H1 (cell line): ENCODE data around the gene SBF2. TPM values are rescaled to one million over a fixed set of nuclear protein-coding genes. Genes with fewer than 3 reads are reported as not detected.

Source experiments
- CTCF ChIA-PET: fragments of 300-600 bp; sonication (Branson Sonifier 250); formaldehyde crosslinking; loops from one replicate; lab custom pipeline; 2021; ENCODE audit not compliant: partially characterized antibody; lab: Charles Lee
- POLR2A ChIA-PET: fragments of 300-600 bp; sonication (Branson Sonifier 250); formaldehyde crosslinking; loops from one replicate; lab custom pipeline; 2021; ENCODE audit warnings: inconsistent platforms; ENCODE audit not compliant: partially characterized antibody; lab: Charles Lee
- DNase-seq, 2 experiments: peaks; one replicate each; pipeline versions ENCODE4 v3.0.0 to v3.0.0-alpha.2; 2010 to 2022; ENCODE audit warnings: low spot score in 2 of 2, low read depth in 1 of 2, mixed read lengths in 1 of 2
- FAIRE-seq: peaks from 2 replicates; lab custom pipeline; 2011; peaks lifted over from hg19 to GRCh38; lab: Jason Lieb, UNC
- H2AFZ ChIP-seq: 2 replicates; pipeline ENCODE4 v1.8.1; 2012; ENCODE audit warnings: low read length, inconsistent platforms
- H2AK5ac ChIP-seq: 2 replicates; pipeline ENCODE4 v1.6.1; 2013; ENCODE audit warnings: low read depth, low read length
- H2BK120ac ChIP-seq: replicated peaks from 2 replicates; pipeline ENCODE3; 2013; ENCODE audit warnings: low read depth, low read length, inconsistent platforms
- H2BK12ac ChIP-seq: 2 replicates; pipeline ENCODE4 v1.6.1; 2013; ENCODE audit warnings: low read depth, low read length
- H2BK15ac ChIP-seq: 2 replicates; pipeline ENCODE4 v1.6.1; 2013; ENCODE audit warnings: low read length
- H2BK20ac ChIP-seq: 2 replicates; pipeline ENCODE4 v1.6.1; 2013; ENCODE audit warnings: low read length
- H2BK5ac ChIP-seq: 2 replicates; pipeline ENCODE4 v1.6.1; 2013; ENCODE audit warnings: low read depth, low read length
- H3K14ac ChIP-seq: 2 replicates; pipeline ENCODE4 v1.6.1; 2013; ENCODE audit warnings: inconsistent platforms; ENCODE audit not compliant: insufficient read length
- H3K18ac ChIP-seq: 2 replicates; pipeline ENCODE4 v1.6.1; 2013; ENCODE audit warnings: low read length; ENCODE audit errors: extremely low read depth
- H3K23ac ChIP-seq: 2 replicates; pipeline ENCODE4 v1.6.1; 2013; ENCODE audit warnings: inconsistent platforms; ENCODE audit not compliant: insufficient read length
- H3K23me2 ChIP-seq: 2 replicates; pipeline ENCODE4 v1.6.1; 2013; ENCODE audit warnings: low read depth, low read length
- H3K27ac ChIP-seq: 2 replicates; pipeline ENCODE4 v1.6.1; 2011; ENCODE audit warnings: low read depth, low read length, inconsistent platforms
- H3K27me3 ChIP-seq, 4 experiments: replicated peaks in 1 of 4; 1 replicate in 1 of 4; 2 replicates in 3 of 4; pipeline versions ENCODE4 v1.6.1 to v1.8.1; 2011 to 2013; ENCODE audit warnings: low read length in 3 of 4, mild to moderate bottlenecking in 3 of 4, inconsistent platforms in 2 of 4, mixed read lengths in 2 of 4, moderate library complexity in 1 of 4; ENCODE audit not compliant: control insufficient read depth in 3 of 4, insufficient read depth in 3 of 4; ENCODE audit errors: extremely low read depth in 1 of 4
- H3K36me3 ChIP-seq, 4 experiments: 2 replicates each; pipeline versions ENCODE4 v1.6.1 to v1.8.1; 2011 to 2013; ENCODE audit warnings: mild to moderate bottlenecking in 4 of 4, low read length in 3 of 4, moderate library complexity in 2 of 4, control low read depth in 1 of 4, inconsistent platforms in 1 of 4; ENCODE audit not compliant: insufficient read depth in 4 of 4, control insufficient read depth in 2 of 4
- H3K4ac ChIP-seq: replicated peaks from 2 replicates; pipeline ENCODE3; 2013; ENCODE audit warnings: low read length, low read depth, mixed read lengths, inconsistent platforms; ENCODE audit not compliant: insufficient read length
- H3K4me1 ChIP-seq, 4 experiments: replicated peaks in 1 of 4; 1 replicate in 1 of 4; 2 replicates in 3 of 4; pipeline versions ENCODE4 v1.6.1 to v1.8.1; 2011 to 2013; ENCODE audit warnings: low read length in 3 of 4, inconsistent platforms in 2 of 4, mixed read lengths in 1 of 4; ENCODE audit not compliant: insufficient read depth in 4 of 4, control insufficient read depth in 3 of 4
- H3K4me2 ChIP-seq, 2 experiments: 2 replicates each; pipeline versions ENCODE4 v1.6.1 to v1.8.1; 2011 to 2013; ENCODE audit warnings: low read depth in 2 of 2, low read length in 2 of 2, control low read depth in 1 of 2, inconsistent platforms in 1 of 2, mild to moderate bottlenecking in 1 of 2; ENCODE audit not compliant: insufficient read depth in 1 of 2
- H3K4me3 ChIP-seq, 4 experiments: fragments of 200-600, 300-600 bp in 1 of 4; sonication (generic), shearing (Covaris generic), sonication (Bioruptor Twin) in 1 of 4; 2 replicates each; pipeline versions ENCODE4 v1.5.1 to v1.8.1; 2011 to 2016; ENCODE audit warnings: low read length in 4 of 4, low read depth in 3 of 4, control low read depth in 2 of 4, inconsistent platforms in 2 of 4, mild to moderate bottlenecking in 2 of 4, mixed read lengths in 1 of 4, moderate library complexity in 1 of 4; ENCODE audit not compliant: insufficient read depth in 2 of 4; ENCODE audit errors: extremely low read depth in 1 of 4
- H3K56ac ChIP-seq: replicated peaks from 2 replicates; pipeline ENCODE3; 2013; ENCODE audit warnings: low read depth, mild to moderate bottlenecking, mixed read lengths, low read length, inconsistent platforms; ENCODE audit not compliant: insufficient read length
- H3K79me1 ChIP-seq: 2 replicates; pipeline ENCODE4 v1.6.1; 2013; ENCODE audit warnings: low read depth, low read length, control low read depth
- H3K79me2 ChIP-seq, 2 experiments: 2 replicates each; pipeline versions ENCODE4 v1.6.1 to v1.8.1; 2012 to 2013; ENCODE audit warnings: low read length in 2 of 2, mild to moderate bottlenecking in 2 of 2, inconsistent platforms in 1 of 2; ENCODE audit not compliant: insufficient read depth in 2 of 2, control insufficient read depth in 1 of 2
- H3K9ac ChIP-seq, 4 experiments: replicated peaks in 1 of 4; 1 replicate in 1 of 4; 2 replicates in 3 of 4; pipeline versions ENCODE4 v1.6.1 to v1.8.1; 2011 to 2013; ENCODE audit warnings: low read depth in 3 of 4, low read length in 3 of 4, control low read depth in 2 of 4, mild to moderate bottlenecking in 2 of 4, moderate library complexity in 2 of 4, inconsistent platforms in 1 of 4; ENCODE audit errors: extremely low read depth in 1 of 4
- H3K9me3 ChIP-seq, 2 experiments: 2 replicates each; pipeline versions ENCODE4 v1.6.1 to v1.8.1; 2012 to 2013; ENCODE audit warnings: mild to moderate bottlenecking in 2 of 2, moderate library complexity in 2 of 2, control low read depth in 1 of 2, inconsistent platforms in 1 of 2, low read depth in 1 of 2, low read length in 1 of 2, mixed read lengths in 1 of 2; ENCODE audit not compliant: insufficient read depth in 2 of 2
- H4K20me1 ChIP-seq, 2 experiments: replicated peaks in 1 of 2; 2 replicates each; pipeline versions ENCODE3 to v1.8.1; 2011 to 2013; ENCODE audit warnings: inconsistent platforms in 2 of 2, low read length in 2 of 2, mild to moderate bottlenecking in 1 of 2; ENCODE audit not compliant: insufficient read depth in 2 of 2, control insufficient read depth in 1 of 2
- H4K5ac ChIP-seq: 2 replicates; pipeline ENCODE4 v1.6.1; 2013; ENCODE audit warnings: low read length, low read depth, mixed read lengths, inconsistent platforms; ENCODE audit not compliant: insufficient read length
- H4K8ac ChIP-seq: 2 replicates; pipeline ENCODE4 v1.8.0; 2013; ENCODE audit warnings: mild to moderate bottlenecking, moderate library complexity, low read length, inconsistent platforms; ENCODE audit not compliant: insufficient read depth; ENCODE audit errors: extremely low read depth
- H4K91ac ChIP-seq: replicated peaks from 2 replicates; pipeline ENCODE3; 2013; ENCODE audit warnings: low read length, mixed read lengths, inconsistent platforms; ENCODE audit not compliant: insufficient read length
- ATF2 ChIP-seq: IDR thresholded peaks from 2 replicates; pipeline ENCODE4 v1.6.1; 2012; ENCODE audit warnings: low read length, inconsistent platforms
- BACH1 ChIP-seq: IDR thresholded peaks from 2 replicates; pipeline ENCODE4 v1.6.1; 2012; ENCODE audit warnings: low read length, improper control_type of control experiment
- BRCA1 ChIP-seq: IDR thresholded peaks from 2 replicates; pipeline ENCODE4 v1.6.1; 2012; ENCODE audit warnings: low read depth, low read length, improper control_type of control experiment
- CHD1 ChIP-seq: IDR thresholded peaks from 2 replicates; pipeline ENCODE4 v1.6.1; 2012; ENCODE audit warnings: low read depth, low read length, improper control_type of control experiment
- CHD2 ChIP-seq: IDR thresholded peaks from 2 replicates; pipeline ENCODE4 v1.6.1; 2012; ENCODE audit warnings: low read length, improper control_type of control experiment
- EP300 ChIP-seq, 2 experiments: IDR thresholded peaks; 1 replicate in 1 of 2; 2 replicates in 1 of 2; pipeline ENCODE4 v1.6.1; 2011 to 2012; ENCODE audit warnings: low read depth in 2 of 2, low read length in 2 of 2, mild to moderate bottlenecking in 2 of 2, borderline replicate concordance in 1 of 2, inconsistent platforms in 1 of 2, moderate library complexity in 1 of 2
- JUN ChIP-seq: IDR thresholded peaks from 2 replicates; pipeline ENCODE4 v1.6.1; 2011; ENCODE audit warnings: low read depth, mild to moderate bottlenecking, improper control_type of control experiment, low read length
- KDM4A ChIP-seq: IDR thresholded peaks from one replicate; pipeline ENCODE4 v1.7.1; 2012; ENCODE audit warnings: low read depth, mild to moderate bottlenecking, moderate library complexity, low read length, inconsistent platforms; ENCODE audit not compliant: severe bottlenecking
- NANOG ChIP-seq: IDR thresholded peaks from 2 replicates; pipeline ENCODE4 v1.6.1; 2011; ENCODE audit warnings: low read length, low read depth, mild to moderate bottlenecking, inconsistent platforms; ENCODE audit not compliant: insufficient read depth, poor library complexity, severe bottlenecking
- NRF1 ChIP-seq: IDR thresholded peaks from 2 replicates; pipeline ENCODE4 v1.6.1; 2011; ENCODE audit warnings: mild to moderate bottlenecking, low read depth, low read length, improper control_type of control experiment
- POLR2A ChIP-seq, 2 experiments: IDR thresholded peaks; 1 replicate in 1 of 2; 2 replicates in 1 of 2; pipeline ENCODE4 v1.6.1; 2011; ENCODE audit warnings: low read depth in 2 of 2, low read length in 2 of 2, mild to moderate bottlenecking in 2 of 2; ENCODE audit errors: control extremely low read depth in 1 of 2
- TCF12 ChIP-seq: IDR thresholded peaks from 2 replicates; pipeline ENCODE4 v1.6.1; 2011; ENCODE audit warnings: low read depth, mild to moderate bottlenecking, low read length
- WGBS, 2 experiments: shearing (Covaris generic) in 1 of 2; methylation state at CpG; one replicate each; pipeline versions ENCODE4 v1.1.6 to v1.1.7; 2013 to 2015; ENCODE audit warnings: low lambda C conversion rate in 2 of 2, mixed read lengths in 2 of 2, inconsistent platforms in 1 of 2, low coverage in 1 of 2, missing lambda C conversion rate in 1 of 2; ENCODE audit not compliant: insufficient replicate concordance in 2 of 2, insufficient coverage in 1 of 2, insufficient read length in 1 of 2; ENCODE audit errors: extremely low coverage in 1 of 2, missing lambda C conversion rate in 1 of 2; 5-methylcytosine and 5-hydroxymethylcytosine counted together
- polyA plus RNA-seq, 7 experiments: library from polyadenylated mRNA; depleted of rRNA in 3 of 7; stranded (reverse) in 5 of 7; unstranded in 2 of 7; fragments of >200 nt in 5 of 7; fragments of 200-250 nt in 2 of 7; gene quantifications; 1 replicate in 5 of 7; 2 replicates in 1 of 7; 4 replicates in 1 of 7; pipeline versions ENCODE4 v1.2.1 to v1.2.3, GENCODE V29; 2011 to 2013; ENCODE audit warnings: missing spikeins in 2 of 7, mixed read lengths in 2 of 7
- total RNA-seq: library from RNA; stranded (reverse); fragmentation: NEBNext Ultra II Directional; extraction: Animal tissue kit (Norgen Biotek cat#: 25700); gene quantifications from 2 replicates; pipeline ENCODE4 v1.2.1, GENCODE V29; 2021

The SBF2 gene
- total and polyA plus RNA-seq, 2 of the 8 experiments (the other 6 are each of a cell fraction or from before 2014, with no cell fraction given), result 36.7 to 50.5 TPM

- no peak overlapping the region for H3K4ac ChIP-seq
- CTCF ChIA-PET, result no interaction called here
- peaks cover 2 to 3% of the 10 kb centered on the region in 2 experiments; a peak in 1 of 4 replicates for H3K9me3 ChIP-seq
- H3K79me1 ChIP-seq, result no peaks in the 10 kb centered on the region; the same call in 1 of the 2 replicates
- H3K27ac ChIP-seq, result no peak overlapping the region
- no peak overlapping the region for H4K5ac ChIP-seq
- no peaks in the 10 kb centered on the region for H3K23me2 ChIP-seq
- H3K9ac ChIP-seq, result no peak overlapping the region
- no peak overlapping the region for H2BK120ac ChIP-seq
- H2AFZ ChIP-seq, result no peak overlapping the region
- H2BK5ac ChIP-seq, result no peak overlapping the region
- no peak for TF ChIP-seq NANOG
- TF ChIP-seq EP300 (IDR thresholded peaks at IDR 0.05; ENCODE audit: borderline replicate concordance in 1 of 2, low read depth in 2 of 2, low read length in 2 of 2), result no peak
- TF ChIP-seq POLR2A (IDR thresholded peaks at IDR 0.05; ENCODE audit: control extremely low read depth in 1 of 2, low read depth in 2 of 2, low read length in 2 of 2), result no peak
- no peak for TF ChIP-seq JUN
- no peak for TF ChIP-seq CHD2
- no peak for TF ChIP-seq ATF2
- TF ChIP-seq BRCA1, result no peak
- TF ChIP-seq NRF1, result no peak
- TF ChIP-seq KDM4A, result no peak
- no peak for TF ChIP-seq CHD1
- no peak for TF ChIP-seq TCF12
- TF ChIP-seq BACH1, result no peak
- H3K36me3 ChIP-seq, result no peaks in the 10 kb centered on the region
- no peak overlapping the region for H3K56ac ChIP-seq
- H3K14ac ChIP-seq, result no peak overlapping the region
- H3K79me2 ChIP-seq, result peaks cover 0 to 26% of the 10 kb centered on the region in 2 experiments; a peak in 2 of 4 replicates
- DNase-seq (no peak), FAIRE-seq (no peak)
- no peak overlapping the region for H3K18ac ChIP-seq
- no peak overlapping the region for H2AK5ac ChIP-seq
- no peak overlapping the region for H4K8ac ChIP-seq
- H3K27me3 ChIP-seq, result no peaks in the 10 kb centered on the region
- H3K4me1 ChIP-seq, result peaks cover 3 to 18% (median 7%) of the 10 kb centered on the region in 4 experiments; a peak in 6 of 7 replicates
- no peaks in the 10 kb centered on the region for H4K20me1 ChIP-seq
- H3K4me2 ChIP-seq, result peak overlapping the region in 1 of 2 experiments; percentile 27; a peak in 1 of 4 replicates
- H4K91ac ChIP-seq, result no peak overlapping the region
- H3K23ac ChIP-seq, result no peak overlapping the region
- no peak overlapping the region for H2BK20ac ChIP-seq
- no peak overlapping the region for H2BK15ac ChIP-seq
- no peak overlapping the region for H3K4me3 ChIP-seq
- POLR2A ChIA-PET, result no interaction called here
- 0 out of 2 replicates have a peak overlapping the region, but pooled peaks have one; percentile 17 for H2BK12ac ChIP-seq
- 75% methylated on average over 1 of the region's 1 CpG; no CpG with 5 or more reads in 1 of the 2 experiments for WGBS, 2 experiments
Observed at GRCh38 chr11:10205928-10206327, 88.1 kb downstream of the SBF2 start.
